Panc1 (cell line): Measurements from ENCODE around the gene EIF4EBP2. TPM values are rescaled to one million over a fixed set of nuclear protein-coding genes. Genes with fewer than 3 reads are reported as not detected.

Experiments used
- ATAC-seq: fragments of 200-7000 bp; cut with Tn5 transposase; 2 replicates; pipeline ENCODE4 v1.9.1; 2020; ENCODE audit warnings: mild to moderate bottlenecking, moderate library complexity
- BruUV-seq: library from RNA; stranded (reverse); fragments of 400-500 nt; replicated peaks from 2 replicates; lab custom pipeline; 2021; lab: Mats Ljungman, UMichigan
- CTCF ChIA-PET: fragments of 300-600 bp; sonication (Branson Sonifier 250); formaldehyde crosslinking; loops from one replicate; lab custom pipeline; 2022; ENCODE audit warnings: antibody characterized with exemption; lab: Charles Lee
- POLR2A ChIA-PET: fragments of 300-600 bp; sonication (Branson Sonifier 250); formaldehyde crosslinking; loops from one replicate; lab custom pipeline; 2022; ENCODE audit warnings: antibody characterized with exemption; lab: Charles Lee
- DNase-seq: peaks from one replicate; pipeline ENCODE4 v3.0.0-alpha.2; 2010; ENCODE audit warnings: low read depth, low spot score
- H3K27ac ChIP-seq: 2 replicates; pipeline ENCODE4 v1.5.1; 2011; ENCODE audit warnings: mild to moderate bottlenecking, low read length, inconsistent platforms
- H3K27me3 ChIP-seq: fragments of 200-500 bp; sonication (Bioruptor generic); 2 replicates; pipeline ENCODE4 v1.6.0; 2014; ENCODE audit warnings: low read length, inconsistent platforms; ENCODE audit not compliant: control insufficient read depth, insufficient read depth
- H3K36me3 ChIP-seq: fragments of 200-500 bp; sonication (Bioruptor generic); 2 replicates; pipeline ENCODE4 v1.5.1; 2014; ENCODE audit warnings: inconsistent platforms, mild to moderate bottlenecking, low read length, moderate library complexity; ENCODE audit not compliant: control insufficient read depth, insufficient read depth
- H3K4me1 ChIP-seq: 2 replicates; pipeline ENCODE4 v1.5.1; 2011; ENCODE audit warnings: inconsistent platforms, mild to moderate bottlenecking, low read length, moderate library complexity; ENCODE audit not compliant: control insufficient read depth, insufficient read depth
- H3K4me3 ChIP-seq, 2 experiments: 2 replicates each; pipeline ENCODE4 v1.5.1; 2011 to 2012; ENCODE audit warnings: low read depth in 2 of 2, low read length in 2 of 2, mild to moderate bottlenecking in 2 of 2, inconsistent platforms in 1 of 2, moderate library complexity in 1 of 2
- H3K9me3 ChIP-seq: fragments of 200-500 bp; sonication (Bioruptor generic); 2 replicates; pipeline ENCODE4 v1.5.1; 2014; ENCODE audit warnings: low read depth, mild to moderate bottlenecking, inconsistent platforms, low read length, moderate library complexity; ENCODE audit not compliant: control insufficient read depth, insufficient read depth
- CTCF ChIP-seq: fragments of 450-650 bp; IDR thresholded peaks from 2 replicates; pipeline ENCODE4 v1.5.1; 2017; ENCODE audit warnings: mild to moderate bottlenecking
- POLR2AphosphoS5 ChIP-seq: IDR thresholded peaks from 2 replicates; pipeline ENCODE4 v1.6.1; 2012; ENCODE audit warnings: mild to moderate bottlenecking, low read depth, low read length, moderate library complexity
- REST ChIP-seq, 2 experiments: IDR thresholded peaks; 2 replicates each; pipeline ENCODE4 v1.6.1; 2011 to 2012; ENCODE audit warnings: low read depth in 2 of 2, control low read depth in 1 of 2, low read length in 1 of 2, mild to moderate bottlenecking in 1 of 2, moderate library complexity in 1 of 2; ENCODE audit not compliant: insufficient read depth in 1 of 2
- SIN3A ChIP-seq: IDR thresholded peaks from 2 replicates; pipeline ENCODE4 v1.6.1; 2012; ENCODE audit warnings: low read depth, mild to moderate bottlenecking, low read length, moderate library complexity, borderline replicate concordance; ENCODE audit not compliant: insufficient read depth
- TCF7L2 ChIP-seq: IDR thresholded peaks from 2 replicates; pipeline ENCODE4 v1.6.1; 2011; ENCODE audit warnings: mild to moderate bottlenecking, low read depth, low read length, inconsistent platforms
- in situ Hi-C: cut with HindIII; loops from 2 replicates; pipeline ENCODE4 v1.10.0; 2016; ENCODE audit warnings: low sequenced_read_pairs, low pct_unique_long_range_greater_than_20kb
- intact Hi-C: fragments of 100-400 bp; cut with micrococcal nuclease; formaldehyde crosslinking; loops from one replicate; pipeline ENCODE4 v1.10.0; 2022; ENCODE audit not compliant: unreplicated experiment
- total RNA-seq: library from RNA; stranded (reverse); gene quantifications from one replicate; pipeline ENCODE4 v1.2.1, GENCODE V29; 2021; ENCODE audit not compliant: unreplicated experiment

Gene EIF4EBP2
- total RNA-seq, 1 experiment from 2014 or later = 48.2 TPM

- BruUV-seq = no TSS peak
- no peaks in the 10 kb centered on the region for H3K27me3 ChIP-seq
- no peak overlapping the region for H3K27ac ChIP-seq
- ChIA-PET POLR2A (no interaction called here), CTCF (no interaction called here)
- DNase-seq = no peak
- TF ChIP-seq POLR2AphosphoS5 (no peak), CTCF (no peak), SIN3A (no peak), REST (IDR thresholded peaks at IDR 0.05; ENCODE audit: insufficient read depth in 1 of 2, low read depth in 2 of 2, low read length in 1 of 2) (no peak), TCF7L2 (no peak)
- no peak for ATAC-seq
- peaks cover 19% of the 10 kb centered on the region for H3K4me1 ChIP-seq
- in situ Hi-C loops = no loop called here
- no peaks in the 10 kb centered on the region for H3K36me3 ChIP-seq
- H3K9me3 ChIP-seq = no peaks in the 10 kb centered on the region
- H3K4me3 ChIP-seq = no peak overlapping the region
- intact Hi-C loops = no loop called here
These were observed 33.2 kb upstream of the EIF4EBP2 start for GRCh38 chr10:70370766-70371165.

GRCh38 chr10:70371846-70372245 lies 32.1 kb upstream of the EIF4EBP2 start:
- DNase-seq = no peak
- no peak for ATAC-seq
- Histone ChIP-seq H3K4me3 (no peak overlapping the region), H3K27me3 (no peaks in the 10 kb centered on the region), H3K36me3 (no peaks in the 10 kb centered on the region), H3K4me1 (peaks cover 27% of the 10 kb centered on the region), H3K9me3 (no peaks in the 10 kb centered on the region), H3K27ac (no peak overlapping the region)
- in situ Hi-C loops = no loop called here
- ChIA-PET POLR2A (interaction anchor here (0.8 kb wide), 1 partner anchor 150 kb away, joined by 3 read pairs; no protein-coding TSS in a partner anchor), CTCF (interaction anchor here (0.7 to 0.8 kb wide), 2 partner anchors 16 to 1063 kb away, joined by 3 read pairs; no protein-coding TSS in a partner anchor)
- BruUV-seq = no TSS peak
- intact Hi-C loops = no loop called here
- TF ChIP-seq REST (IDR thresholded peaks at IDR 0.05; ENCODE audit: insufficient read depth in 1 of 2, low read depth in 2 of 2, low read length in 1 of 2) (no peak), POLR2AphosphoS5 (no peak)
